Mesenchymal stem cell (in vitro differentiated cells and primary cell): ENCODE measurements around the gene KIAA1671.

Experiments used
- DNase-seq: peaks from one replicate; pipeline ENCODE4 v3.0.0-alpha.2; 2013
- H2AFZ ChIP-seq: one replicate; pipeline ENCODE4 v1.6.1; 2013; ENCODE audit warnings: low read depth, mild to moderate bottlenecking, control low read depth, inconsistent platforms, low read length, moderate library complexity
- H2AK5ac ChIP-seq: 2 replicates; pipeline ENCODE4 v1.6.1; 2013; ENCODE audit warnings: low read length, moderate library complexity, mild to moderate bottlenecking, inconsistent platforms; ENCODE audit not compliant: severe bottlenecking
- H2BK120ac ChIP-seq: one replicate; pipeline ENCODE4 v1.6.1; 2013; ENCODE audit warnings: low read depth, mild to moderate bottlenecking, inconsistent platforms, low read length, moderate library complexity
- H2BK12ac ChIP-seq, 2 experiments: one replicate each; pipeline ENCODE4 v1.6.1; 2013; ENCODE audit warnings: inconsistent platforms in 2 of 2, low read length in 2 of 2, mild to moderate bottlenecking in 2 of 2, moderate library complexity in 2 of 2, control low read depth in 1 of 2
- H2BK15ac ChIP-seq: one replicate; pipeline ENCODE4 v1.6.1; 2013; ENCODE audit warnings: mild to moderate bottlenecking, low read depth, inconsistent platforms; ENCODE audit not compliant: poor library complexity, severe bottlenecking
- H2BK5ac ChIP-seq: 2 replicates; pipeline ENCODE4 v1.6.1; 2013; ENCODE audit warnings: low read depth, mild to moderate bottlenecking, low read length, control low read depth, inconsistent platforms; ENCODE audit not compliant: poor library complexity, severe bottlenecking
- H3K14ac ChIP-seq, 2 experiments: one replicate each; pipeline ENCODE4 v1.6.1; 2013; ENCODE audit warnings: inconsistent platforms in 2 of 2, low read length in 2 of 2, control low read depth in 1 of 2, mild to moderate bottlenecking in 1 of 2, moderate library complexity in 1 of 2
- H3K18ac ChIP-seq, 2 experiments: one replicate each; pipeline ENCODE4 v1.6.1; 2013; ENCODE audit warnings: inconsistent platforms in 2 of 2, low read length in 2 of 2, control low read depth in 1 of 2, low read depth in 1 of 2, mild to moderate bottlenecking in 1 of 2
- H3K23ac ChIP-seq, 2 experiments: one replicate each; pipeline ENCODE4 v1.6.1; 2013; ENCODE audit warnings: inconsistent platforms in 2 of 2, low read length in 2 of 2, mild to moderate bottlenecking in 2 of 2, moderate library complexity in 2 of 2, control low read depth in 1 of 2
- H3K27ac ChIP-seq: 2 replicates; pipeline ENCODE4 v1.5.1; 2013; ENCODE audit warnings: mild to moderate bottlenecking, moderate library complexity, low read length, control low read depth, inconsistent platforms; ENCODE audit not compliant: poor library complexity, severe bottlenecking
- H3K27me3 ChIP-seq, 2 experiments: 2 replicates each; pipeline versions ENCODE4 v1.6.1 to v1.7.0; 2013; ENCODE audit warnings: low read length in 2 of 2, mild to moderate bottlenecking in 2 of 2, moderate library complexity in 2 of 2, control low read depth in 1 of 2, inconsistent platforms in 1 of 2; ENCODE audit not compliant: control insufficient read depth in 1 of 2, insufficient read depth in 1 of 2
- H3K36me3 ChIP-seq, 2 experiments: 2 replicates each; pipeline versions ENCODE4 v1.6.1 to v1.7.0; 2013; ENCODE audit warnings: low read length in 2 of 2, control low read depth in 1 of 2, inconsistent platforms in 1 of 2, low read depth in 1 of 2, mild to moderate bottlenecking in 1 of 2; ENCODE audit not compliant: insufficient read depth in 2 of 2, control insufficient read depth in 1 of 2
- H3K4ac ChIP-seq, 2 experiments: one replicate each; pipeline ENCODE4 v1.6.1; 2013; ENCODE audit warnings: inconsistent platforms in 2 of 2, low read length in 2 of 2, mild to moderate bottlenecking in 2 of 2, moderate library complexity in 2 of 2, control low read depth in 1 of 2, low read depth in 1 of 2
- H3K4me1 ChIP-seq: 2 replicates; pipeline ENCODE4 v1.6.1; 2013; ENCODE audit warnings: low read depth, low read length, control low read depth; ENCODE audit not compliant: control insufficient read depth, insufficient read depth
- H3K4me2 ChIP-seq: 2 replicates; pipeline ENCODE4 v1.6.1; 2013; ENCODE audit warnings: low read length, mild to moderate bottlenecking, inconsistent platforms; ENCODE audit not compliant: poor library complexity, severe bottlenecking
- H3K4me3 ChIP-seq, 2 experiments: 2 replicates each; pipeline versions ENCODE4 v1.5.1 to v1.7.0; 2013; ENCODE audit warnings: low read length in 2 of 2, mild to moderate bottlenecking in 2 of 2, control low read depth in 1 of 2, low read depth in 1 of 2; ENCODE audit not compliant: insufficient read depth in 1 of 2
- H3K79me1 ChIP-seq: replicated peaks from 2 replicates; pipeline ENCODE4 v1.6.1; 2013; ENCODE audit warnings: mild to moderate bottlenecking, control low read depth, low read length, inconsistent platforms; ENCODE audit not compliant: poor library complexity, severe bottlenecking
- H3K9ac ChIP-seq: 2 replicates; pipeline ENCODE4 v1.7.0; 2013; ENCODE audit warnings: mild to moderate bottlenecking, low read length, moderate library complexity
- H3K9me3 ChIP-seq: 2 replicates; pipeline ENCODE4 v1.7.0; 2013; ENCODE audit warnings: mild to moderate bottlenecking, low read length; ENCODE audit not compliant: control insufficient read depth
- H4K8ac ChIP-seq: one replicate; pipeline ENCODE4 v1.6.1; 2013; ENCODE audit warnings: inconsistent platforms, mild to moderate bottlenecking, low read length, moderate library complexity
- H4K91ac ChIP-seq: one replicate; pipeline ENCODE4 v1.6.1; 2013; ENCODE audit warnings: mild to moderate bottlenecking, low read length, inconsistent platforms
- WGBS: methylation state at CpG from one replicate; pipeline ENCODE4 v1.1.7; 2013; ENCODE audit warnings: mixed read lengths; 5-methylcytosine and 5-hydroxymethylcytosine counted together

KIAA1671 gene

DNA sequence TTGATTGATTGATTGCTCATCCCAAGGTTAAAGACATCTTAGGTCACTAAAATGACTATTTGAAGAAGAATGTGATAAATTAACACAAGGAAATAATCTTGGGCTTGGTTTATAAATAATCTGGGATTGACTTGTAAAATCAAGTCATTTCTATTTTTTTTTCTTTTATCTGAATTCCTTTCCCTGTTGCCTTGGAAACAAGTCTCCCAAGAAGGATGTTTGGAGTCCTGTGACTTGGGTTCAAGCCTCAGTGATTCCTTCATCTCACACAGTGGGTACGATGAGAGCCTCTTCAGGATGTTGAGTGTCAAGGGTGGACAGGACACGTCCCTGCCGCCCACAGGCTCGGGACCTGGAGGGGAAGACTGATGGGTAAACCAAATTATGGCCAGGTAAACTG lies 149.0 kb downstream of the KIAA1671 start:
- Histone ChIP-seq H3K79me1 (no peaks in the 10 kb centered on the region), H2BK120ac (no peak overlapping the region), H3K23ac (no peak overlapping the region), H2AFZ (no peak overlapping the region), H4K91ac (no peak overlapping the region), H2BK5ac (no peak overlapping the region), H3K4me1 (peaks cover 10% of the 10 kb centered on the region), H3K4me2 (no peak overlapping the region), H2BK15ac (no peak overlapping the region), H3K18ac (no peak overlapping the region), H3K27me3 (peaks cover 0 to 3% of the 10 kb centered on the region in 2 experiments), H3K4ac (no peak overlapping the region), H3K27ac (no peak overlapping the region), H3K14ac (no peak overlapping the region), H3K9me3 (no peaks in the 10 kb centered on the region), H2BK12ac (no peak overlapping the region), H3K36me3 (no peaks in the 10 kb centered on the region), H3K9ac (no peak overlapping the region), H2AK5ac (no peak overlapping the region), H4K8ac (no peak overlapping the region), H3K4me3 (no peak overlapping the region)
- DNase-seq, result no peak
- WGBS, result 96% methylated on average over 4 of the region's 4 CpGs

DNA sequence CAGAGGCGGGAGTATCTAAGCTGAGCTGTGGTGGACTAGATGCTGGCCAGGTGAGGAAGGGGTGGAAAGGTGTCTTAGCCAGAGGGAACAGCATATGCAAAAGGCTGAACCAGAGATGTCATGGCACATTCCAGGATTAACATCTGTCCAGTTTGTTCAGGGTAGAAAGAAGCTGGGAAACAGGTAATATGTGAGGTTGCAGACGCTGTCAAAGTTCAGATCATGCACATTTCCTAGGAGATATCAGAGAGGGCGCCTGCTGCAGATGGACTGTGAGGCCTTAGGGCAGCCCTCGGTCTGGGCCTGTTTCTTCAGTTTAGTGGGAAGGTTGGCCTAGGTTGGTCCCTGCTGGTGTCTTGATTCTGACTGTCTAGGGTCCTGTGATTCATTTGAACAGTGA lies 149.5 kb downstream of the KIAA1671 start:
- H3K9me3 ChIP-seq, result no peaks in the 10 kb centered on the region
- H3K4ac ChIP-seq, result no peak overlapping the region
- no peak overlapping the region for H3K27ac ChIP-seq
- no peak overlapping the region for H4K91ac ChIP-seq
- peaks cover 0 to 3% of the 10 kb centered on the region in 2 experiments for H3K27me3 ChIP-seq
- H3K9ac ChIP-seq, result no peak overlapping the region
- H3K23ac ChIP-seq, result no peak overlapping the region
- H3K36me3 ChIP-seq, result no peaks in the 10 kb centered on the region
- 95% methylated on average over 4 of the region's 4 CpGs for WGBS
- no peak overlapping the region for H2BK5ac ChIP-seq
- no peak overlapping the region for H3K4me3 ChIP-seq
- no peak overlapping the region for H3K18ac ChIP-seq
- H3K4me2 ChIP-seq, result no peak overlapping the region
- no peak overlapping the region for H4K8ac ChIP-seq
- peaks cover 10% of the 10 kb centered on the region for H3K4me1 ChIP-seq
- H2AK5ac ChIP-seq, result no peak overlapping the region
- H2BK15ac ChIP-seq, result no peak overlapping the region
- no peak for DNase-seq
- no peaks in the 10 kb centered on the region for H3K79me1 ChIP-seq
- no peak overlapping the region for H2BK120ac ChIP-seq
- no peak overlapping the region for H2AFZ ChIP-seq
- no peak overlapping the region for H3K14ac ChIP-seq
- H2BK12ac ChIP-seq, result no peak overlapping the region

DNA sequence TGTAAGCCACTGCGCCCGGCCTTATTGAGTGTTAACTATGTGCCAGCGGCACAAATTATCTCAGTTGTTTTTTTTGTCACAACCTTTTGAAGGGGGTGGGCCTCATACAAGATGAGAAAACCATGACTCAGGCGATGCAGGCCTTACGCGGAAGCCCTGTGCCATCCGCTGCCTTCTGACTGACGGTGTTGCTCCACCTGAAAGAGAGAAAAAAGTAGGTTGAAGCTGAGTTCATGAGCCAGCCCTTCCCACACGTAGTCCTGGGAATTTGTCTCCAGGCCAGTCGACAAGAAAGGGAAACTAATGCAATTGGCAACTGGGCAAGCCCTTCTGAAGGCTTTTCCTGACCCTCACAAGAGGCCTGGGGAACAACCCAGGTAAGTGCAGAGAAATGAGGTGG lies 150.2 kb downstream of the KIAA1671 start:
- Histone ChIP-seq H3K4ac (no peak overlapping the region), H3K4me1 (peaks cover 10% of the 10 kb centered on the region), H2BK15ac (no peak overlapping the region), H4K91ac (no peak overlapping the region), H2BK120ac (no peak overlapping the region), H3K4me2 (no peak overlapping the region), H2AFZ (no peak overlapping the region), H3K9me3 (no peaks in the 10 kb centered on the region), H3K79me1 (no peaks in the 10 kb centered on the region), H2BK5ac (peak overlapping the region; percentile 32), H3K36me3 (no peaks in the 10 kb centered on the region), H4K8ac (no peak overlapping the region), H3K14ac (no peak overlapping the region), H3K23ac (no peak overlapping the region), H2BK12ac (no peak overlapping the region), H3K18ac (no peak overlapping the region), H3K27me3 (peaks cover 0 to 3% of the 10 kb centered on the region in 2 experiments), H2AK5ac (no peak overlapping the region), H3K9ac (no peak overlapping the region), H3K4me3 (no peak overlapping the region), H3K27ac (no peak overlapping the region)
- no peak for DNase-seq
- WGBS, result 87% methylated on average over 10 of the region's 10 CpGs

DNA sequence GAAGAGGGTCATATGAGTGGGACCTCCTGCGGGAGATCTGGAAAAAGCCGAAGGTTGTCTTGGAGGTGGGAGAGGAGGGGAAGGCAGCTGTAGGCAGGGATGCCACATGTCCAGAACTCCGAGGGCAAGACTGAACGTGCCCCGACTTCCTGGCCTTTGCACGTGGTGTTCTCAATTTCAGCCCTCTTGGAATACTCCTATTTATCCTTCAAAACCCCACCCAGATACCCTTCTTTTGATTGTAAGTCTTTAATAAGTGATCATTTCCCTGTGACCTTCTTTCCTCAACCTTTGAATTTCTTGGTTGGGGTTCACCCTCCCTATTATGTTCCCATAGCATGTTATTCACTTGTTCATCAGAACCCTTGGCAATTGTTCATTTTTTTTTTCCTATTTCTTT lies 151.9 kb downstream of the KIAA1671 start:
- no peak overlapping the region for H2BK120ac ChIP-seq
- DNase-seq, result no peak
- H2BK12ac ChIP-seq, result no peak overlapping the region
- H3K23ac ChIP-seq, result no peak overlapping the region
- H2AFZ ChIP-seq, result no peak overlapping the region
- no peak overlapping the region for H4K8ac ChIP-seq
- no peak overlapping the region for H2BK5ac ChIP-seq
- H2AK5ac ChIP-seq, result no peak overlapping the region
- H3K4ac ChIP-seq, result no peak overlapping the region
- no peak overlapping the region for H3K14ac ChIP-seq
- H3K27me3 ChIP-seq, result peaks cover 0 to 8% of the 10 kb centered on the region in 2 experiments
- H3K9me3 ChIP-seq, result no peaks in the 10 kb centered on the region
- no peak overlapping the region for H3K9ac ChIP-seq
- H3K4me2 ChIP-seq, result no peak overlapping the region
- H2BK15ac ChIP-seq, result no peak overlapping the region
- H3K79me1 ChIP-seq, result no peaks in the 10 kb centered on the region
- no peaks in the 10 kb centered on the region for H3K36me3 ChIP-seq
- H3K4me3 ChIP-seq, result no peak overlapping the region
- H4K91ac ChIP-seq, result no peak overlapping the region
- H3K18ac ChIP-seq, result no peak overlapping the region
- 87% methylated on average over 6 of the region's 6 CpGs for WGBS
- H3K4me1 ChIP-seq, result peaks cover 5% of the 10 kb centered on the region
- H3K27ac ChIP-seq, result no peak overlapping the region
